PC-3 (cell line): ENCODE data around the gene HNRNPC. TPM values are rescaled to one million over a fixed set of nuclear protein-coding genes. Genes with fewer than 3 reads are reported as not detected.

Experiments
- ATAC-seq: fragments of 200-7000 bp; cut with Tn5 transposase; 2 replicates; pipeline ENCODE4 v1.9.1; 2020; ENCODE audit warnings: mild to moderate bottlenecking, moderate library complexity
- BruUV-seq: library from RNA; stranded (reverse); fragments of 400-500 nt; replicated peaks from 2 replicates; lab custom pipeline; 2021; lab: Mats Ljungman, UMichigan
- CTCF ChIA-PET: fragments of 300-600 bp; sonication (Branson Sonifier 250); formaldehyde crosslinking; loops from one replicate; lab custom pipeline; 2022; ENCODE audit warnings: antibody characterized with exemption; lab: Charles Lee
- POLR2A ChIA-PET: fragments of 300-600 bp; sonication (Branson Sonifier 250); formaldehyde crosslinking; loops from one replicate; lab custom pipeline; 2022; ENCODE audit warnings: antibody characterized with exemption; ENCODE audit not compliant: unreplicated experiment; lab: Charles Lee
- DNase-seq: peaks from one replicate; pipeline ENCODE4 v3.0.0-alpha.2; 2015
- H2AFZ ChIP-seq: fragments of 300-600 bp; sonication (generic); 2 replicates; pipeline ENCODE4 v1.6.0; 2016; ENCODE audit warnings: antibody characterized with exemption, low read length
- H3F3A ChIP-seq: fragments of 300-600 bp; sonication (generic); one replicate; pipeline ENCODE4 v1.6.0; 2017; ENCODE audit warnings: antibody characterized with exemption, low read length, control low read depth, mild to moderate bottlenecking; ENCODE audit not compliant: unreplicated experiment
- H3K27ac ChIP-seq: fragments of 300-600 bp; sonication (generic); 2 replicates; pipeline ENCODE4 v1.5.1; 2016; ENCODE audit warnings: mild to moderate bottlenecking, low read length
- H3K27me3 ChIP-seq: fragments of 300-600 bp; sonication (generic); 2 replicates; pipeline ENCODE4 v1.6.1; 2016; ENCODE audit warnings: low read length, mixed read lengths
- H3K36me3 ChIP-seq: fragments of 300-600 bp; sonication (generic); 2 replicates; pipeline ENCODE4 v1.6.1; 2016; ENCODE audit warnings: low read depth, mixed run types, low read length, mixed read lengths
- H3K4me1 ChIP-seq: fragments of 300-600 bp; sonication (generic); 2 replicates; pipeline ENCODE4 v1.5.1; 2016; ENCODE audit warnings: low read length; ENCODE audit not compliant: insufficient read depth
- H3K4me2 ChIP-seq: fragments of 300-600 bp; sonication (generic); 2 replicates; pipeline ENCODE4 v1.6.0; 2016; ENCODE audit warnings: low read length
- H3K4me3 ChIP-seq: fragments of 300-600 bp; sonication (generic); 2 replicates; pipeline ENCODE4 v1.5.1; 2016; ENCODE audit warnings: mild to moderate bottlenecking, low read length, mixed read lengths
- H3K79me2 ChIP-seq: fragments of 300-600 bp; sonication (generic); 2 replicates; pipeline ENCODE4 v1.6.1; 2017; ENCODE audit warnings: low read length, mixed read lengths
- H3K9ac ChIP-seq: fragments of 300-600 bp; sonication (generic); 2 replicates; pipeline ENCODE4 v1.6.0; 2016; ENCODE audit warnings: mild to moderate bottlenecking, low read length
- H3K9me2 ChIP-seq: fragments of 300-600 bp; sonication (generic); replicated peaks from 2 replicates; pipeline ENCODE4 v1.6.1; 2016; ENCODE audit warnings: mixed run types, low read length, mixed read lengths
- H3K9me3 ChIP-seq: fragments of 300-600 bp; sonication (generic); 2 replicates; pipeline ENCODE4 v1.6.1; 2016; ENCODE audit warnings: low read length, mixed read lengths
- H4K20me1 ChIP-seq: fragments of 300-600 bp; sonication (generic); 2 replicates; pipeline ENCODE4 v1.6.1; 2016; ENCODE audit warnings: low read length, mixed read lengths
- CTCF ChIP-seq: fragments of 300-600 bp; sonication (generic); conservative IDR thresholded peaks from 2 replicates; pipeline ENCODE4 v1.5.1; 2017; ENCODE audit warnings: antibody characterized with exemption, low read depth, mild to moderate bottlenecking, low read length
- EZH2 ChIP-seq: fragments of 300-600 bp; sonication (generic); IDR thresholded peaks from one replicate; pipeline ENCODE4 v1.6.1; 2017; ENCODE audit warnings: antibody characterized with exemption, mild to moderate bottlenecking, low read length; ENCODE audit not compliant: unreplicated experiment
- EZH2phosphoT487 ChIP-seq: fragments of 300-600 bp; sonication (generic); IDR thresholded peaks from 2 replicates; pipeline ENCODE4 v1.6.1; 2018; ENCODE audit warnings: mild to moderate bottlenecking, antibody characterized with exemption, low read length, borderline replicate concordance
- intact Hi-C: fragments of 100-400 bp; cut with micrococcal nuclease; formaldehyde crosslinking; loops from 2 replicates; pipeline ENCODE4 v1.9.0; 2023
- total RNA-seq: library from RNA; depleted of rRNA; stranded (reverse); fragments of >200 nt; gene quantifications from 2 replicates; pipeline ENCODE4 v1.2.3, GENCODE V29; 2014

The HNRNPC gene
- total RNA-seq, 1 experiment from 2014 or later = 682 TPM

GRCh38 chr14:21203470-21204166 is 65.6 kb downstream of the HNRNPC start:
- Histone ChIP-seq H3K4me2 (no peak overlapping the region), H3K9me2 (no peaks in the 10 kb centered on the region), H3K9me3 (no peaks in the 10 kb centered on the region), H2AFZ (no peak overlapping the region), H3K27ac (no peak overlapping the region), H3F3A (peaks cover 6% of the 10 kb centered on the region), H3K36me3 (peaks cover 39% of the 10 kb centered on the region), H3K4me1 (no peaks in the 10 kb centered on the region), H3K4me3 (no peak overlapping the region), H3K9ac (no peak overlapping the region), H4K20me1 (peaks cover 10% of the 10 kb centered on the region; the same call in 1 of the 2 replicates), H3K27me3 (no peaks in the 10 kb centered on the region), H3K79me2 (no peaks in the 10 kb centered on the region)
- CTCF ChIA-PET = no interaction called here
- ATAC-seq (0 out of 2 replicates have a peak, but pooled peaks have one; percentile 10), DNase-seq (no peak)
- POLR2A ChIA-PET = no interaction called here
- intact Hi-C loops = no loop called here
- no peak for TF ChIP-seq CTCF
- no peak for TF ChIP-seq EZH2
- no peak for TF ChIP-seq EZH2phosphoT487
- BruUV-seq = no TSS peak

DNA sequence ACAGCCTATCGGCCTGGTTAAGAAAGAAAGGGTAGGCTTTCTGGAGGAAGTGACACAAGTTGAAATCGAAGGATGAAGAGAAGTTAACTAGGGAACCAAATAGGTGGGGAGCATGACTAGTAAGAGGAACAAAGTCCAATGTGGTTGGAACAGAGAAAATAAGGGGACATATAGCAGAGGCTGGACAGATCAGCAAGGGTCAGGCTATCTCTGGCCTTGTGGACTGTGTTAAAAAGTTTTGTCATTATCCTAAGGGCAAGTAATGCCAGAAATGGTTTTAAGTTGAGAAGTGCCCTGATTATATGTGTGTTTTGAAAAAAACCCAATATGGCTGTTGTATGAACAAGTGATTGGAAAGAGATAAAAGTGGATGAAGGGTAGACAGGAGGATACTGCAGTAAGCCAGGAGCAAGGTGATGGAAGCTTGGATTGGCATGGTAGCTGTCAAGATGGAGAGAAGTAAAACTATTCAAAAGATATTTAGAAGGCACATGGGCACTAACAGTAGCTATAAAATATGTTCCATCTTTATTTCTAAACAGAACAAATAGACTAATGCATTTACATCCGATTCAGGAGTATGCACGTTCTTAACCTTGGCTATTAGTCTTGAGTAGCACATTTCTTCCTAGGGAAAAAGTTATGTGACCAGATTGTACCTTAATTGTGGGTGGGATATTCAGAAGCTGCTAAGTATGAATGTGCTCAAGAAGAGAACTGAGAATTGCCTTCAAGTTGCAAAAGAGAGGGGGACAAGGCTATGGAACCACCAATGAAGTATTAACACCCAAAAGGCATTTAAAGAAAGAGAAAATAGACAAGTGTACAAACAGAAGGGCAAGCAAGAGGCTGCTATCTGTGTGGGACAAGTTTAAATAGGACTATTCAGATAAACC is 66.5 kb downstream of the HNRNPC start:
- BruUV-seq = no TSS peak
- H4K20me1 ChIP-seq = 0 out of 2 replicates have a peak, but pooled peaks cover under 1% of the 10 kb centered on the region

More for the DNA sequence above, 66.5 kb downstream of the HNRNPC start:
- H3K9ac ChIP-seq = no peak overlapping the region
- no peak overlapping the region for H3K27ac ChIP-seq
- DNase-seq (no peak), ATAC-seq (no peak)
- H3K4me3 ChIP-seq = no peak overlapping the region
- H3K4me2 ChIP-seq = no peak overlapping the region
- no peaks in the 10 kb centered on the region for H3K9me2 ChIP-seq
- TF ChIP-seq EZH2 (no peak), CTCF (no peak), EZH2phosphoT487 (no peak)
- H3K27me3 ChIP-seq = no peaks in the 10 kb centered on the region
- H3K4me1 ChIP-seq = no peaks in the 10 kb centered on the region
- H2AFZ ChIP-seq = no peak overlapping the region
- peaks cover 4% of the 10 kb centered on the region; the same call in 1 of the 2 replicates for H3K9me3 ChIP-seq
- CTCF ChIA-PET = no interaction called here
- POLR2A ChIA-PET = no interaction called here
- intact Hi-C loops = no loop called here
- H3K36me3 ChIP-seq = peaks cover 30% of the 10 kb centered on the region
- peaks cover 6% of the 10 kb centered on the region for H3F3A ChIP-seq
- H3K79me2 ChIP-seq = no peaks in the 10 kb centered on the region
